Glutamatergic neuron (in vitro differentiated cells): Measurements from ENCODE around the gene PCED1A. TPM values are rescaled to one million over a fixed set of nuclear protein-coding genes. Genes with fewer than 3 reads are reported as not detected.

Source experiments
- DNase-seq: peaks from one replicate; pipeline ENCODE4 v3.0.0; 2022
- H3K27ac Mint-ChIP-seq: one replicate; pipeline ENCODE4 v1.8.0; 2020; ENCODE audit warnings: mild to moderate bottlenecking, mixed read lengths, inconsistent platforms; ENCODE audit not compliant: unreplicated experiment
- H3K27me3 Mint-ChIP-seq: one replicate; pipeline ENCODE4 v1.8.0; 2020; ENCODE audit warnings: mild to moderate bottlenecking, moderate library complexity, mixed read lengths, inconsistent platforms; ENCODE audit not compliant: unreplicated experiment
- H3K36me3 Mint-ChIP-seq: one replicate; pipeline ENCODE4 v1.8.0; 2020; ENCODE audit warnings: mild to moderate bottlenecking, mixed read lengths, inconsistent platforms; ENCODE audit not compliant: unreplicated experiment
- H3K4me1 Mint-ChIP-seq: one replicate; pipeline ENCODE4 v1.8.0; 2020; ENCODE audit warnings: mild to moderate bottlenecking, low read depth, mixed read lengths, inconsistent platforms; ENCODE audit not compliant: unreplicated experiment
- H3K4me3 Mint-ChIP-seq: one replicate; pipeline ENCODE4 v1.8.0; 2020; ENCODE audit warnings: mild to moderate bottlenecking, mixed read lengths, inconsistent platforms; ENCODE audit not compliant: unreplicated experiment
- H3K9me3 Mint-ChIP-seq: one replicate; pipeline ENCODE4 v1.8.0; 2020; ENCODE audit warnings: mild to moderate bottlenecking, moderate library complexity, mixed read lengths, inconsistent platforms; ENCODE audit not compliant: unreplicated experiment
- CTCF ChIP-seq: fragments of 200-600 bp; sonication (generic); IDR thresholded peaks from one replicate; pipeline ENCODE4 v1.5.0; 2021; ENCODE audit not compliant: partially characterized antibody, unreplicated experiment
- long read RNA-seq: library from polyadenylated mRNA; unstranded; transcript quantifications from one replicate; pipeline ENCODE4 v2.0.0, GENCODE V29; 2020; ENCODE audit not compliant: unreplicated experiment
- total RNA-seq: library from RNA; stranded (reverse); fragmentation: NEBNext Ultra II Directional; extraction: Animal tissue kit (Norgen Biotek cat#: 25700); gene quantifications from one replicate; pipeline ENCODE4 v1.2.1, GENCODE V29; 2021; ENCODE audit not compliant: unreplicated experiment

Gene PCED1A, protein sequence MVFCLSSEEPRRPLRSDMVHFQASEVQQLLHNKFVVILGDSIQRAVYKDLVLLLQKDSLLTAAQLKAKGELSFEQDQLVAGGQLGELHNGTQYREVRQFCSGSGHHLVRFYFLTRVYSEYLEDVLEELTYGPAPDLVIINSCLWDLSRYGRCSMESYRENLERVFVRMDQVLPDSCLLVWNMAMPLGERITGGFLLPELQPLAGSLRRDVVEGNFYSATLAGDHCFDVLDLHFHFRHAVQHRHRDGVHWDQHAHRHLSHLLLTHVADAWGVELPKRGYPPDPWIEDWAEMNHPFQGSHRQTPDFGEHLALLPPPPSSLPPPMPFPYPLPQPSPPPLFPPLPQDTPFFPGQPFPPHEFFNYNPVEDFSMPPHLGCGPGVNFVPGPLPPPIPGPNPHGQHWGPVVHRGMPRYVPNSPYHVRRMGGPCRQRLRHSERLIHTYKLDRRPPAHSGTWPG
- total RNA-seq = 41.6 TPM
- long read RNA-seq, partial matches to known transcripts = 1 of 2 reads
- long read RNA-seq, other reads (novel, unspliced or antisense) = 1 of 2 reads

DNA sequence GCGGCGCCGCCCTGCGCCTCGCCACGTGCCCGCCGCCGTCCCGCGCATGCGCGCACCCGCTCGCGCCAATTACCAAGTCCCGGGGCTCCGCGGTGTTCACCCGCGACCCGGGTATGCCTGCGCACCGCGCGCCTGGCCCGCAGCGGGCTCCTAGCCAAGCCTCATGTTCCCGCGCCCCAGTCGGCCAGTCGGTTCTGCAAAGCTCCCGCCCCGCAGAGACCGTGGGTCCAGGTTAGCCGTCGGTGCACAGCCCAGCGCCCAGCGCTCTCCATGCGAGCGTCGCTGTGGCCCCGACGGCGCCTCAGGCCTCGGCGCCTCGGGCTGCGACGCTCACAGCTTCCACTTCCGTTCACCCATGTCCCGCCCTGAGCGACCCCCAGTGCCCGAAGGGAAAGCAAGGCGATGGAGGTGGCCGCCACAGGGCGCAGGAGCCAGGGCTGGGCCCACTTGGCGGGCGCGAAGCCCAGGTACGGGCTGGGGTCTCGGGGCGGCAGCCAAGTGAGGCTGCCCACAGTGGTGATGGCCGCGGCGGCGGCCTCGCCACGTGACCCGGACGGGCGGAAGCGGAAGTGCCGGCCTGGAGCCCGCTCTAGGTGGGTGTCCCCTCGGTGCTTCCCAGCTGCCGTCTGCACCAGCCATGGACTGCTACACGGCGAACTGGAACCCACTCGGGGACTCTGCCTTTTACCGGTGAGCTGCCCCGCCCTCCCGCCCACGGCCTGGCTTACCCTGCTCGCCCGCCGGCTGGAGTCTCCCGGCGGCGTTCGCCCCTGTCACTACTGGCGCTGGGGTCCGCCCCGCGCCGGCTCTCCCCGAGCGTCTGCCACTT is at the start of gene PCED1A, which contains the start of gene VPS16:
Gene PCED1A, minus strand, starts transcription at position 518 of the 829 bp plus-strand sequence. CDS start 743 bp downstream, outside the sequence.
Gene VPS16, plus strand, starts transcription at position 608 of the 829 bp plus-strand sequence. Its CDS starts 30 bp downstream, at position 638.
- Mint-ChIP-seq H3K27ac (peak within 1 kb of the TSS; percentile 48), H3K27me3 (peaks cover 6% of the 10 kb centered on the region), H3K4me3 (peak within 1 kb of the TSS; percentile 93), H3K4me1 (peaks cover 4% of the 10 kb centered on the region), H3K36me3 (peaks cover 7% of the 10 kb centered on the region), H3K9me3 (peaks cover 2% of the 10 kb centered on the region)
- peak; percentile 90 for DNase-seq
- TF ChIP-seq CTCF = no peak

DNA sequence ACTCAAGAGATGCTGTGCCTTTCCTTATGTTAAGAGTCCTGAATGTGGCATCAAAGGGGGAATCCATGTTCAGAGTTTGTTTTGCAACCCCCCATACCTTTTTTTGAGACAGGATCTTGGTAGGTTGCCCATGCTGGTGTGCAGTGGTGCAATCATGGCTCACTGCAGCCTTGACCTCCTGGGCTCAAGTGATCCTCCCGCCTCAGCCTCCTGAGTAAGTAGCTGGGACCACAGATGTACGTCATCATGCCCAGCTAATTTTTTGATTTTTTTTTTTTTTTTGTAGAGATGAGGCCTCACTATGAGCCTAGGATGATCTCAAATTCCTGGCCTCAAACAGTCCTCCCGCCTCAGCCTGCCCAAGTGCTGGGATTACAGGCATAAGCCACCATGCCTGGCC is 49.3 kb upstream of the PCED1A start:
- Mint-ChIP-seq H3K9me3 (no peaks in the 10 kb centered on the region), H3K36me3 (no peaks in the 10 kb centered on the region), H3K4me1 (no peaks in the 10 kb centered on the region), H3K27me3 (no peaks in the 10 kb centered on the region), H3K4me3 (no peak overlapping the region), H3K27ac (no peak overlapping the region)
- no peak for TF ChIP-seq CTCF
- no peak for DNase-seq

DNA sequence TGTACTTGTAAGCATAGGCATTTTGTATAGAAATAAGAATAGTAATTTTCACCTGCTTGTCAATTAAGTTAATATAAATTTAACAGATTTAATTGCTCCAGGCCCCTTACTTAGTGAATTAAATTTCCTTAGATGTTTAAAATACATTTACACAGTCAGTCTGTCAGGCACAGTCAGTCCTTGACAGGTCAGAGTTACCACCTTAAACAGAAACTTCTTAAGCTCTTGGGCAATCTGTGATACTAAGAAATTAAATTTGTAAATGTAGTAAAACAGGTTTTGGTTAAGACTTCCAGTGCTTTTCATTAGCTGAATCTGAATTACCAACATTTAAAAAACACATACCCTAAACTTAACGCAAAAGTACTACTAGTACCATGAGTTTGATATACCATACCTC is 48.8 kb upstream of the PCED1A start:
- no peak for TF ChIP-seq CTCF
- no peaks in the 10 kb centered on the region for H3K4me1 Mint-ChIP-seq
- no peaks in the 10 kb centered on the region for H3K27me3 Mint-ChIP-seq
- H3K36me3 Mint-ChIP-seq = no peaks in the 10 kb centered on the region
- H3K4me3 Mint-ChIP-seq = no peak overlapping the region
- H3K27ac Mint-ChIP-seq = no peak overlapping the region
- H3K9me3 Mint-ChIP-seq = no peaks in the 10 kb centered on the region
- no peak for DNase-seq

GRCh38 chr20:2888224-2888955 is 47.9 kb upstream of the PCED1A start:
- TF ChIP-seq CTCF = no peak
- no peaks in the 10 kb centered on the region for H3K36me3 Mint-ChIP-seq
- no peaks in the 10 kb centered on the region for H3K27me3 Mint-ChIP-seq
- no peaks in the 10 kb centered on the region for H3K9me3 Mint-ChIP-seq
- no peaks in the 10 kb centered on the region for H3K4me1 Mint-ChIP-seq
- H3K27ac Mint-ChIP-seq = no peak overlapping the region
- no peak for DNase-seq
- H3K4me3 Mint-ChIP-seq = no peak overlapping the region
